ENCODE results near the gene PLB1. TPM values are rescaled to one million over a fixed set of nuclear protein-coding genes. Genes with fewer than 3 reads are reported as not detected.

Gene PLB1
- total RNA-seq, 1 experiment from 2014 or later = 0.44 TPM

- DNase-seq (ENCODE audit: low spot score) = no peak
- H3K36me3 Mint-ChIP-seq = no peaks in the 10 kb centered on the region
- H3K27ac Mint-ChIP-seq = no peak overlapping the region
- ATAC-seq = no peak
- H3K9me3 Mint-ChIP-seq = no peaks in the 10 kb centered on the region
- H3K4me3 Mint-ChIP-seq = no peak overlapping the region
- H3K4me1 Mint-ChIP-seq = peaks cover 7% of the 10 kb centered on the region; the same call in 1 of the 2 replicates
- no peak for TF ChIP-seq ZNF512 (CRISPR knock-in tag; IDR thresholded peaks at IDR 0.05; ENCODE audit: borderline replicate concordance)
- no peak for TF ChIP-seq TEAD4 (CRISPR knock-in tag; IDR thresholded peaks at IDR 0.05)
- TF ChIP-seq TP53 (CRISPR knock-in tag; IDR thresholded peaks at IDR 0.05) = no peak
- TF ChIP-seq ZBTB43 (CRISPR knock-in tag; IDR thresholded peaks at IDR 0.05) = no peak
- TF ChIP-seq ZNF671 (CRISPR knock-in tag; IDR thresholded peaks at IDR 0.05) = no peak
- H3K27me3 Mint-ChIP-seq (ENCODE audit: low read depth) = peaks cover 3% of the 10 kb centered on the region; the same call in 1 of the 2 replicates
- ChIA-PET POLR2A (interaction anchor here (0.6 kb wide), 1 partner anchor 641 kb away, joined by 5 read pairs; no protein-coding TSS in a partner anchor), CTCF (no interaction called here)
These were observed 63.1 kb downstream of the PLB1 start for GRCh38 chr2:28558918-28559317.

- CTCF ChIA-PET = no interaction called here
- TF ChIP-seq ZNF671 (CRISPR knock-in tag; IDR thresholded peaks at IDR 0.05) = no peak
These were observed 68.0 kb downstream of the PLB1 start for GRCh38 chr2:28563869-28564268.

GRCh38 chr2:28564346-28564745, 68.5 kb downstream of the PLB1 start:
- DNase-seq (ENCODE audit: low spot score) = no peak
- no peaks in the 10 kb centered on the region for H3K36me3 Mint-ChIP-seq
- ChIA-PET CTCF (no interaction called here), POLR2A (no interaction called here)
- peaks cover 14% of the 10 kb centered on the region for H3K4me1 Mint-ChIP-seq
- no peak overlapping the region for H3K27ac Mint-ChIP-seq
- H3K4me3 Mint-ChIP-seq = no peak overlapping the region
- H3K27me3 Mint-ChIP-seq (ENCODE audit: low read depth) = peaks cover 12% of the 10 kb centered on the region
- no peaks in the 10 kb centered on the region for H3K9me3 Mint-ChIP-seq
- ATAC-seq = no peak
- TF ChIP-seq, protein P1, sequence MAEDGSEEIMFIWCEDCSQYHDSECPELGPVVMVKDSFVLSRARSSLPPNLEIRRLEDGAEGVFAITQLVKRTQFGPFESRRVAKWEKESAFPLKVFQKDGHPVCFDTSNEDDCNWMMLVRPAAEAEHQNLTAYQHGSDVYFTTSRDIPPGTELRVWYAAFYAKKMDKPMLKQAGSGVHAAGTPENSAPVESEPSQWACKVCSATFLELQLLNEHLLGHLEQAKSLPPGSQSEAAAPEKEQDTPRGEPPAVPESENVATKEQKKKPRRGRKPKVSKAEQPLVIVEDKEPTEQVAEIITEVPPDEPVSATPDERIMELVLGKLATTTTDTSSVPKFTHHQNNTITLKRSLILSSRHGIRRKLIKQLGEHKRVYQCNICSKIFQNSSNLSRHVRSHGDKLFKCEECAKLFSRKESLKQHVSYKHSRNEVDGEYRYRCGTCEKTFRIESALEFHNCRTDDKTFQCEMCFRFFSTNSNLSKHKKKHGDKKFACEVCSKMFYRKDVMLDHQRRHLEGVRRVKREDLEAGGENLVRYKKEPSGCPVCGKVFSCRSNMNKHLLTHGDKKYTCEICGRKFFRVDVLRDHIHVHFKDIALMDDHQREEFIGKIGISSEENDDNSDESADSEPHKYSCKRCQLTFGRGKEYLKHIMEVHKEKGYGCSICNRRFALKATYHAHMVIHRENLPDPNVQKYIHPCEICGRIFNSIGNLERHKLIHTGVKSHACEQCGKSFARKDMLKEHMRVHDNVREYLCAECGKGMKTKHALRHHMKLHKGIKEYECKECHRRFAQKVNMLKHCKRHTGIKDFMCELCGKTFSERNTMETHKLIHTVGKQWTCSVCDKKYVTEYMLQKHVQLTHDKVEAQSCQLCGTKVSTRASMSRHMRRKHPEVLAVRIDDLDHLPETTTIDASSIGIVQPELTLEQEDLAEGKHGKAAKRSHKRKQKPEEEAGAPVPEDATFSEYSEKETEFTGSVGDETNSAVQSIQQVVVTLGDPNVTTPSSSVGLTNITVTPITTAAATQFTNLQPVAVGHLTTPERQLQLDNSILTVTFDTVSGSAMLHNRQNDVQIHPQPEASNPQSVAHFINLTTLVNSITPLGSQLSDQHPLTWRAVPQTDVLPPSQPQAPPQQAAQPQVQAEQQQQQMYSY (CRISPR knock-in tag; IDR thresholded peaks at IDR 0.05) = no peak
- no peak for TF ChIP-seq NFYB (CRISPR knock-in tag; conservative IDR thresholded peaks at IDR 0.05; ENCODE audit: low read depth)
- no peak for TF ChIP-seq TCF7 (CRISPR knock-in tag; IDR thresholded peaks at IDR 0.05; ENCODE audit: low read depth)
- TF ChIP-seq, protein P2, sequence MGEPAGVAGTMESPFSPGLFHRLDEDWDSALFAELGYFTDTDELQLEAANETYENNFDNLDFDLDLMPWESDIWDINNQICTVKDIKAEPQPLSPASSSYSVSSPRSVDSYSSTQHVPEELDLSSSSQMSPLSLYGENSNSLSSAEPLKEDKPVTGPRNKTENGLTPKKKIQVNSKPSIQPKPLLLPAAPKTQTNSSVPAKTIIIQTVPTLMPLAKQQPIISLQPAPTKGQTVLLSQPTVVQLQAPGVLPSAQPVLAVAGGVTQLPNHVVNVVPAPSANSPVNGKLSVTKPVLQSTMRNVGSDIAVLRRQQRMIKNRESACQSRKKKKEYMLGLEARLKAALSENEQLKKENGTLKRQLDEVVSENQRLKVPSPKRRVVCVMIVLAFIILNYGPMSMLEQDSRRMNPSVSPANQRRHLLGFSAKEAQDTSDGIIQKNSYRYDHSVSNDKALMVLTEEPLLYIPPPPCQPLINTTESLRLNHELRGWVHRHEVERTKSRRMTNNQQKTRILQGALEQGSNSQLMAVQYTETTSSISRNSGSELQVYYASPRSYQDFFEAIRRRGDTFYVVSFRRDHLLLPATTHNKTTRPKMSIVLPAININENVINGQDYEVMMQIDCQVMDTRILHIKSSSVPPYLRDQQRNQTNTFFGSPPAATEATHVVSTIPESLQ (CRISPR knock-in tag; IDR thresholded peaks at IDR 0.05) = no peak
- TF ChIP-seq PREB (CRISPR knock-in tag; IDR thresholded peaks at IDR 0.05; ENCODE audit: borderline replicate concordance) = no peak
- TF ChIP-seq JUN (CRISPR knock-in tag; IDR thresholded peaks at IDR 0.05) = no peak
- TF ChIP-seq MXD4 (CRISPR knock-in tag; IDR thresholded peaks at IDR 0.05; ENCODE audit: borderline replicate concordance) = no peak
- TF ChIP-seq NFATC4 (CRISPR knock-in tag; IDR thresholded peaks at IDR 0.05) = no peak
- TF ChIP-seq TEAD1 (CRISPR knock-in tag; IDR thresholded peaks at IDR 0.05) = no peak
- no peak for TF ChIP-seq CREB1 (CRISPR knock-in tag; IDR thresholded peaks at IDR 0.05)
- no peak for TF ChIP-seq TEAD4 (CRISPR knock-in tag; IDR thresholded peaks at IDR 0.05)
- no peak for TF ChIP-seq ZNF423 (CRISPR knock-in tag; IDR thresholded peaks at IDR 0.05)
- TF ChIP-seq FOXP1 (CRISPR knock-in tag; IDR thresholded peaks at IDR 0.05; ENCODE audit: borderline replicate concordance) = no peak
- TF ChIP-seq ZBTB43 (CRISPR knock-in tag; IDR thresholded peaks at IDR 0.05) = no peak
- no peak for TF ChIP-seq SMAD4 (CRISPR knock-in tag; IDR thresholded peaks at IDR 0.05)
- no peak for TF ChIP-seq SP1 (CRISPR knock-in tag; conservative IDR thresholded peaks at IDR 0.05)

More at GRCh38 chr2:28563869-28564268, 68.0 kb downstream of the PLB1 start:
- no peak for ATAC-seq
- Mint-ChIP-seq H3K4me1 (peaks cover 14% of the 10 kb centered on the region), H3K27ac (no peak overlapping the region), H3K9me3 (no peaks in the 10 kb centered on the region), H3K27me3 (ENCODE audit: low read depth) (peaks cover 12% of the 10 kb centered on the region), H3K36me3 (no peaks in the 10 kb centered on the region), H3K4me3 (no peak overlapping the region)
- POLR2A ChIA-PET = no interaction called here
- DNase-seq (ENCODE audit: low spot score) = no peak
